Hippocampal formation (tissue), 2 donors: Measurements from ENCODE around the gene ZNF584.
"Not testable (repeated sequence)": the region's sequence is repeated elsewhere in the genome, so short reads cannot be mapped to it uniquely, and the experiment has no call there.

Experiments used
- DNase-seq, 2 donors: peaks; one replicate each; lab custom pipeline; 2025; lab: John Stamatoyannopoulos, UW

Gene ZNF584

GRCh38 chr19:58408152-58409009 lies at the start of gene ZNF584:
TSS of gene ZNF584 (plus strand) at chr19:58408649. CDS start at chr19:58409148, 499 bp downstream.
- peak; percentile 93 to 94 for DNase-seq

GRCh38 chr19:58361900-58362271 lies 46.6 kb upstream of the ZNF584 start:
- DNase-seq, result no peak

- DNase-seq, result peak; percentile 91 to 96
Measured at GRCh38 chr19:58362272-58362994, 46.0 kb upstream of the ZNF584 start, which contains the start of gene ZNF497. TSS of gene ZNF497 (minus strand) at chr19:58362751. CDS start at chr19:58357635, 5,116 bp downstream.

- DNase-seq, result no peak
Measured at GRCh38 chr19:58364146-58364545, 44.3 kb upstream of the ZNF584 start.

GRCh38 chr19:58366585-58367430 lies 41.6 kb upstream of the ZNF584 start:
- no peak for DNase-seq

- no peak for DNase-seq
Measured at GRCh38 chr19:58367698-58368454, 40.6 kb upstream of the ZNF584 start.

- DNase-seq, result no peak
Measured at GRCh38 chr19:58368561-58369360, 39.7 kb upstream of the ZNF584 start.

- DNase-seq, result no peak
Measured at GRCh38 chr19:58372311-58373133, 35.9 kb upstream of the ZNF584 start.

GRCh38 chr19:58374200-58374599 lies 34.2 kb upstream of the ZNF584 start:
- no peak for DNase-seq

GRCh38 chr19:58376724-58377123 lies 31.7 kb upstream of the ZNF584 start:
- not testable (repeated sequence) for DNase-seq

GRCh38 chr19:58379246-58379645 lies 29.2 kb upstream of the ZNF584 start:
- no peak for DNase-seq

- peak in 1 of 2 donors; percentile 60 for DNase-seq
Measured at GRCh38 chr19:58380037-58380661, 28.3 kb upstream of the ZNF584 start.

GRCh38 chr19:58380662-58381459 lies 27.6 kb upstream of the ZNF584 start, which contains the start of gene ZNF837:
TSS of gene ZNF837 (minus strand) at chr19:58381030. CDS start at chr19:58369332, 11,698 bp downstream.
- peak; percentile 97 to 98 for DNase-seq

GRCh38 chr19:58381460-58382212 lies 26.8 kb upstream of the ZNF584 start:
- no peak for DNase-seq

GRCh38 chr19:58382997-58383603 lies 25.3 kb upstream of the ZNF584 start:
- DNase-seq, result no peak

- DNase-seq, result no peak
Measured at GRCh38 chr19:58385313-58385890, 23.0 kb upstream of the ZNF584 start.
